GM19455 (cell line): Measurements from ENCODE around the gene OPCML.

Experiments
- ATAC-seq: cut with Tn5 transposase; IDR thresholded peaks from one replicate; pipeline ENCODE4 v1.9.1; 2021; ENCODE audit not compliant: unreplicated experiment

The OPCML gene

DNA sequence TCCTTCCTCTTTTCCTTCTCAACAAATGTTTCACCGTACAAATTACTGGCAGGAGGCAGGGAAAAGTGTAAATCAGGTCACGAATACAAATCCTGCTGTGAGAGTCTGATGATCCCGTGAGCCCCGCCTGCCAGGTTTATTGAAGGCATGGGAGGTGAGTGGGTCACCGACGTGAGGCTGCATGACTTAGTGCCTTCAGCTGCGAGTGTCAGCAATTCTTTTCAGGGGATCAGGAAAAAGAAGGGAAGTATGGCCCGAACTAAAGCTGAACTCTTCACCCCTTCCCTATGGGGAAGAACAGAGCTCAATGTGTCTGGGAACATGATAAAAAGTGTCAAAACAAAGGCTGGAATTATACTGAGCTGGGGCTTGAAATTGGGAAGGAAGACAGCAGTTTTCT lies 166.2 kb downstream of the OPCML start:
- ATAC-seq: no peak

DNA sequence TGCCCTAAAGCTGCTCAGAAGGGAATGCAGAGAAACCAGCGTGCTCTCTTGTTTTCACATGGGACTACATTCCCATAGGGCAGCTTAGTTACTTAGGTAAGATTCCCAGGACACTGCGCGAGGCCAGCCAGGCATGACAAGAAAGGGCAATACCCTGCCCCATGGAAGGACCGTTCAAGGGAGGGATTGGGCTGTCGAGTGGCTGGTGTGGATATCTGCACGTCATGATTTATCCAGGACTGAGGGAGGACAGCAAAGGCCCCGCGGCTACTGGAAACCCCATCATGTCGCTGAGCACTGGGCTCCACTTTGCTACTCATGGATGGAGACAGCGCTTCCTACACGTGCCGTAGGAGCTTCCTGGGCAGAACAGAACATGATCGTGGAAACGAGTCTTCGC lies 169.4 kb downstream of the OPCML start:
- no peak for ATAC-seq

DNA sequence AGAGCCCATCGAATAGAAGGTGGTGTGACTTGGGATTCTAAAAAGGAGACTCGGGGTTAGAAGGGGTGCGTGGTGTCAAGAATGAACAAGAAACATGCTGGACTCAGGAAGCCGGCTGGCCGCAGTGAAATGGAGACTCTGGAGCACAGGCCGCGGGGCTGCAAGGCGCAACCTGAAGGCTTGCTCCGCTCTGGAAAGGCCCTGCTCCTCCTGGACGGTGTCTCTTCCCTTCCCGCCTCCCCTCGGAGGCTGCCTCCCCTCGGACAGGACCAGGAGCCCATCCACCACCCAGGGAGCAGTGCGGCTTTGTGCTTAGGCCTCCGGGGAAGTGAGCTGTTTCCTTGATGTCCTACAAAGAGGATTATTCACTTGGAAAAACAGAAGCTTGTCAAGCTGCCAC lies 170.1 kb downstream of the OPCML start:
- no peak for ATAC-seq

DNA sequence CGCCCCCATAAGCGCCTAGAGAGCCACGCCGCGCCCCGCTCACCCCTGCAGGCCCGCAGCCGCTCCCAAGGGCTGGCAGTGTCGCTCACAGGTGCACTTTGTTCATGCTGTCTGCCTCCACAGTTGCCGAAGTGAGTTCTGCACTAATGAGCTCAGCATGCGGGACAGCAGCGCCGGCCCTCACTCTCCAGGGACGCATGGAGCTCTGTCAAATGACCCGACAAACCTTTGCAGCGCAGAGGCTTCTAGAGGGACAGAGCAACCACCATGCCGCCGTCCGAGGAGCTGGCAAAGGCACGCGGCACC lies 170.7 kb downstream of the OPCML start:
- no peak for ATAC-seq

DNA sequence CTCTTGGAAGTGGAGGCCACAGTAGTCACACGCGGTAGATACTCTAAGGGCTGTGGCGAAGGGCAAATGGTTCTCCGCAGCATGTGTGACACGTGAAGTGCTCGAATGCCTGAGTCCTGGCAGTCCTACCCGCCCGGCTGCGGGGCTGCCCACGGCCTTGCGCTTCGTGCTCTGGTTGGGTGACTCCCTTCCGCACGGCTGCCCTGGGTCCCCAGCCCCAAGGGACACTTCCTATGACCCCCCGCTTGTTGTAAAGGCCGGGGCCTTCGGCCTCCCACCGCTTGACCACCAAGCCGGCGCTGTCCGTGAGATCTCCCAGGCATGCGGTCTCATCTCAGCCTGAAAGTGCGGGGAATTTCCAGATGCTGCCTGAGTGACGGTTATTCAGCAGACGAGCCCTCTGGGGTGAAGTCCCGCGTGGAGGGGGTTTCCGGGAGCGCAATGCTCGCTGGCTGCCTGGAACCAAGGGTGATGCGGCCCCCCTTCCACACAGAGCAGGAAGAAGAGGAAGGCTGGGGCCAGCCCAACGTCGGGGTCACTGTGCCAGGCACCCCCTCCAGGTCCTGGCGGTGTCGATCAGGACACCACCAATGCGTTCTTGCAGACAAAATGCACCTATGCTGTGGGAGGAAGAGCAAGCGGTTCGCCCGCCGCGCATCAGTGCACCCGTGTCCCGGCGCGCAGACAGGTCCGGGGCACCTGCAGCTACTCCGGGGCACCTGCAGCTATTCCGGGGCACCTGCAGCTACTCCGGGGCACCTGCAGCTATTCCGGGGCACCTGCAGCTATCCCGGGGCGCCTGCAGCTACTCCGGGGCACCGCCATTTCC lies 171.2 kb downstream of the OPCML start:
- ATAC-seq: no peak

DNA sequence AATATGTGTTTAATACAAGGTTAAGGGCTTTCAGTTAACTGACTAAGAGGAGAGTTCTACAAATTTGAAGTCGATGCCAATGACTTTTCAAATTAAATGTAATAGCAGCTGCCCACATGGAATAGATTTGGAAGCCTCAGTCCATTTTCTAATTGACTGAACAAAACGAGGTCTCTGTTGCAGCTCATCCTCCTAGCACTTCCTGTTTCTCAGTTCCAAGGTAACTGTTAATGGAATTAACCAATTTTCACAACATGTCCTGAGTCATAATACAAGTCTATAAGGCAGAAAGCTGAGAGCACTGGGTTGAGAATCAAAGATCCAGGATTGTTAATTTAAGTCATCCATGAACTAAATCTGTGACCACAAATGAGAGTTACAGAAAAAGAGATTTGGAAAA lies 177.2 kb downstream of the OPCML start:
- no peak for ATAC-seq

DNA sequence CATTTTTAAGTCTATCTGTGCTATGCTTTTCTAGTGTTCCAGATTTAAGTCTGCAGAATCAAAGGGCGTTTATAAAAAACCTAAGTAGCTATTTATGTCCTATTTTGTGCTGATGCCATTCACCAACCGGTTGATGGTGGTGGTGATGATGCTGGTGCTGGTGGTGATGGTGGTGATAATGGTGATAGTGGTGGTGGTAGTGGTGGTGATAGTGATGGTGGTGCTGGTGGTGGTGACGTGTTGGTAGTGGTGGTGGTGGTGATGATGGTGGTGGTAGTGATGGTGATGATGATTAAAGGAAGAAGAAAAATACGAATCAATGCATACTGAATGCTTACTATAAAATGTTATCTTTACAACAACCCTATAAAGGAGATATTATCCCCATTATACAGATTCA lies 178.2 kb downstream of the OPCML start:
- no peak for ATAC-seq

DNA sequence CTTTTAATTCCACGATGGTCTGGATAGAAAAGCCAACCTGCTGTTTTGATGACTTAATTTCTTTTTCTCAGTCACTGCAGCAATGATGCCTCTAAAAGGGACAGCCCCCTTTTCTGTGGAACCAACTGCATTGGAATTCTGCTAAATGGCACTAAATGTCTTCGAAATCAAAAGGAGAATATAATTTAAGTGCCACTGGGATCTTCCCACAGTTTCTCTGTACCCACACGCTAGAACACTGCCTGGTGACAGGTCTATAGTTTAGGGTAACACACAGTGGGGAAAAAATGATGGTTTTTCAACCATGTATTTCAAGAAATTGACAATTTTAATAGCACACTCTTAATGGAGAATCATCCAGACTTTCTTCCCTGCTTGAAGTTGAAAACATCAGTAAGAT lies 182.3 kb downstream of the OPCML start:
- ATAC-seq: no peak

DNA sequence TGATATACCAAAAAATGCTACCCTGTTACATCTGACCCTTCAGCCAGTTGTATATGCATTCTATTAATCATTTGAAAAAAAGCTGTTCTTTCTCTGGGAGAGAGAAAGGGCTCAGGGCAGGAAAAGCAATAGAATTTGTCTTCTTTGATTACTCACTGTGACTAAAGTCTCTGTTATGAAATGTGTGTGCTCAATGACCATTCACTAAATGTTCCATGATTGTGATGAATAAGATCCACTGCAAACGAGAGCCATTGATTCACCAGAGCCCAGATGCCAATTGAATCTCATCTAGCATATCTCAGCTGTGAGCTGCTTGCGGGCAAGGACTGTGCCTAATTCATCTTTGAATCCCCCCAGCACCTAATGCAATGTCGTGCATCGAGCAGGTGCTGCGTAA lies 184.3 kb downstream of the OPCML start:
- no peak for ATAC-seq

DNA sequence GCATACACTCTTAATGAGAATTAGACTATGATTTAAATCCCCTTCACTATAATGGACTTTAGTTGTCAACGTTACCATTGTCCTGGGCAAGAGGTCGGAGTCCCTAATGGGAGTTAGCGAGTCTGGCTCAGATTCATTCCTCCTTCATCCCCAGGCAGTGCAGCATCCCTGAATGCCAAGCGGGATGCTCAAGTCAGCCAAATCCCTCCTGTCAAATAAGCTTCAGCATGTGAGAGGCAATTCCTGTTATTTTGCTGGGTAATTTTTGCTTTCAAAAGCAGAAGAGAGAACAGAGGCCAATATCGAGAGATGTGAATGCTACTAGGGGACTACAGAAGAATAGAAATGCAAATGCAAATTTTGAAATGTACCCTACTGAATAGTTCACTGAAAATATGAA lies 186.2 kb downstream of the OPCML start:
- no peak for ATAC-seq

DNA sequence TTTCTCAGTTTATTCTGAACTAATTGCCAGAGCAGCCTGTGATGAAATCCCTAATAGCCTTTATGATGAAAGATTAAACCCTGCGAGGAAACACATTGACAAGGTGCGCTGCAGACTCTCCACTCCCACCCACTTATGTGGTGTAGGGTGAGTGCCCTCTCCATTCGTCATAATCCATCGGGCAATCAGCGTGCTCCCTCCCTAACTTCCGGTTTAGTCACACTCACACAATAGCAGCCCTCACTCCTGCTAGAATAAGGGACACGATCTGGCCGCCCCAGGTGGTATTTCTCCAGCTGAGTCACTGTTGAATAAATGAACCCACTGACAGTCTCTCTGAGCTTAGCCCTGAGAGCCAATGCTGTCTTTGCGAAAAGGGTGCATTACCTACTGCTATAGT lies 188.3 kb downstream of the OPCML start:
- no peak for ATAC-seq

DNA sequence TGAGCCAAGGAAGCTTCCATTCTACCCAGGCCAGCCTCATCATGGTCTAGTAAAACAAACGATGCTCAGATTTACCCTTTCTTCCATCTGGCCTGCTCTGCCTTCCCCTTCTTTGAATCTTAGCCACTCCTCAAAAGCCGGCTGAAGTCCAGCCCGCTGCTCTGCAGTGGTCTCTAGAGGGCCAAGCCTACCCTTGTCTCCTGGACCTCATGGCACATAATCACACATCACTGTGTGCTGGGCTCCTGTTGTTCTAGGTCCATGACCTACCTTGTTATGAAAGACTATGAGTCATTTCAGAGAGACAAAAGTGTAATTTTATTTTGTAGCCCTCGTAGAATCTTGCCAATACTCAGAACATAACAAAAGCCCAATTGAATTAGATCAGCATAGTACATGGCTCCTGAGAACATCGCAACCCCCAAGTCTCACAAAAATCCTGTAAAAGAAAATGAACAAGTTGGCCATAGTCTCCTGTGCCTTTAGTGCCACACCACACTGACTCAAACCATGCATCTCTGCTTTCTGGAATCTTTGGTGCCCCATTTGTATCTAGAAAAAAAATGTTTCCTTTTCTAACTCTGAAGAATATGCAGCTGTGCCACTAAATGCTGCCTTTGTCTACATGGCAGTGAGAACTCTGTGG lies 192.7 kb downstream of the OPCML start:
- ATAC-seq: no peak

DNA sequence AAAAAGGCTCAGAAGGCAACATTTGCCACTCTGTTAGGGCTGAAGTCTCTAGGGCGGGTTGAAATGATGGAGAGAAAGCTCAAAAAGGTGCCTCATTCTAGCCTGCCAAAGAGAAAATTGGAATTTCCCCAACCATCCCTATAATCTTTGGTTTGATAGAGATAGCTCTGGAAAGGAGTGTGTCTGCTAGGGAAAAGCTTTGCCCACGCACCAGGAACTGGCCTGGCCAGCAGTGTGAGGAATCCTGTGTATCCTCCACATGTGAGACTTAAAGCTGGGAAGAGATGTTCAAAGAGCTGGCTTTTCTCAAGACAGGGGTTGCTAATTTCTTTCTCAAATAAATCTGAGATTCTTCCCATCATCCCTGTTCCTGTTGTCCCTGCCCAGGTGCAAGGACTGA lies 193.7 kb downstream of the OPCML start:
- no peak for ATAC-seq

DNA sequence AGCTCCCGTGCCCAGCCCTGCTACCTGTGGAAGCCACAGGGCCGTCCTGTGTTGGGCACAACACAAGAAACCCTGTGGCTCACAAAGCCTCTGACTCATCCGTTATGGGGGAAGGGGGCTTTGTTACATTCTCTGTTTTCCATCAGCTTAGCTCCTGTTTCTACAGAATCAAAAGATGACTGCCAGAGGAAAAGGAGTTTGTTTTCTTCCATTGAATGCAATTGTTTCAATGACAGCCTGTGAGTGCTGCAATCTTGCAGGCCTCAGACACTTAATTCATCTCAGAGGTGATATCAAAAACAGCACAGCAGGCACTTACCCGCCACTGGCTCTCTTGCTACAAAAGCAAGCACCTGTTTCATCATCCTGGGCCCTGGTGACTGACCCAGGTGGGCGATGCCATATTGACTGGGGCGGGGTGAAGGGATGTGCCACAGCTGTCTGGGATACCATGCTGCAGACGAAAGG lies 194.3 kb downstream of the OPCML start:
- no peak for ATAC-seq

DNA sequence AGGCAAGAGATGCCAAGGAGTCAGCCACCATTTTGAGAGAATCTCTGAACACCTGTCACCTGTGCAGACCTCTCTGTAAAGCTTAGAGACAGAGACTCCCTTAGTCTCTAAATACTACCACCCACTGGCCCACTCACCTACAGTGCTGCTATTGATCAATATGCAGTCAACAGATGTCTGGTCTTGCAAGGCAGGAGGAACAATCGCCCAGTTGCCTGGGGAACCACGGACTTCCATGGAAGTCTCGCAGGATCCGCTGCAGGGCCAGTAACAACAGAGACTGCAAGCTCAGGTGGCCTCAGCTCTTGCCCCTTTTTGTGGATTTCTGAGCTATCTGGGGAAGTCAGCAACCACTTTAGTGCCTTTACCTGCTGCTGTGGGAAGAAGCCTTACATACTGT lies 195.1 kb downstream of the OPCML start:
- no peak for ATAC-seq

DNA sequence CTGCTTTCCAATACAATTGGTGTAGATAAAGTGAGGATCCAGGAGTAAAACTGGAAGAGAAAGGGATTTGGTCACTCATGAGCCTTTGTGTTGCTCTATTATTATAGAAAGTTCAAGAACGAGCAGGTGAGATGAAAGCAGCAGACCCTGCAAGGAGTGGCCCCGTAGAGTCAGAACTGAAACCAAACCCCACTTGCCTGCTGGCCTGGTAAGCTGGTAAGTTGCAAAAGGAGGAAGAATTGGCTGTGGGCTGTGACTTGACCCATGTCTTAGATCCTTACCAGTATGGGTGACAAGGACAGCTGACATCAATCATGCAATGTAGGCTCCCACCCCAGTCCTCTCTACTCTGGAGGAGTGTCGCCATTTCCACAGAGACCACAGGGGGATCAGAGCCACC lies 201.3 kb downstream of the OPCML start:
- no peak for ATAC-seq

DNA sequence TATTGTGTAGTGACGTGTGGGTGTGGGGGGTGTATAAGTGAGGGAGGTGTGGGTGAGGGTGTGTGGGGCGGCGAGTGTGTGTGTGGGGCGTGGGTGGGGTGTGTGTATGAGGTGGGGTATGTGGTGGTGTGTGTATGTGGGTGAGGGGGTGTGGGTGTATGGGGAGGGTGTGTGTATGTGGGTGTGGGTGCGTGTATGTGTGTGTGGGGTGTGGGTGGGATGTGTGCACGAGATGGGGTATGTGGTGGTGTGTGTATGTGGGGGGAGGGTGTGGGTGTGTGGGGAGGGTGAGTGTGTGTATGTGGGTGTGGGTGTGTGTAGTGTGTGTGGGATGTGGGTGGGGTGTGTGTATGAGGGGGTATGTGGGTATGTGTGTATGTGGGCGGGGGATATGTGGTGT lies 205.5 kb downstream of the OPCML start:
- no peak for ATAC-seq

DNA sequence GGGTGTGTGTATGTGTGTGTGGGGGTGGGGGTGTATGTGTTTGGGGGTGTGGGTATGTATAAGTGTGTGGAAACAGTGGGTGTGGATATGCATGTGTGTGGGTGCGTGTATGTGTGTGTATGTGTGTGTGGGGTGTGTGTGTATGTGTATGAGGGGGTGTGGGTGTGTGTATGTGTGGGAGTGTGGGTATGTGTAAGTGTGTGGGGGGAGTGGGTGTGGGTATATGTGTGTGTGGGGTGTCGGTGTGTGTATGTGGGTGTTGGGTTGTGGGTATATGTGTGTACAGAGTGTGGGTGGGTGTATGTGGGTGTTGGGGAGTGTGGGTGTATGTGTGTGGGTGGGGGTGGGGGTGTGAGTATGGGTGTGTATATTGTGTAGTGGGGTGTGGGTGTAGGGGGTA lies 206.0 kb downstream of the OPCML start:
- ATAC-seq: no peak

DNA sequence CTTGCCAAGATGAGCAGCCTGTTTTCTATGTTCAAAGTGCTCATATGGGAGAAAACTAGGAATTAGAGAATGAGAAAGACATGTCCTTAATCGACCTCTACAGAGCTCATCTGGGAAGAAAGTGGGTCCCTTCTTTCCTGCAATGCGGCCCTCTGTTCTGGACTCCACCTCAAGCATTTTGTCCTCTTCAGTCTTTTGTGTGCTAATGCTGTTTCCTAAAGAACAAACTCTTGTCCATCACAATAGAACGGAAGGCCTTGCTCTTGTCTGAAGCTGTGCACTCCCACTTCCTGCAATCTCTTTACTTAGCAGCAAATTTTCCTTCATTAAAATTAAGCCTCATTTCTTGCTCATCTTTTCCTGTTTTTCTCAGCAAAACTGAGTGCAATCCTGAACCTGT lies 206.6 kb downstream of the OPCML start:
- ATAC-seq: no peak

DNA sequence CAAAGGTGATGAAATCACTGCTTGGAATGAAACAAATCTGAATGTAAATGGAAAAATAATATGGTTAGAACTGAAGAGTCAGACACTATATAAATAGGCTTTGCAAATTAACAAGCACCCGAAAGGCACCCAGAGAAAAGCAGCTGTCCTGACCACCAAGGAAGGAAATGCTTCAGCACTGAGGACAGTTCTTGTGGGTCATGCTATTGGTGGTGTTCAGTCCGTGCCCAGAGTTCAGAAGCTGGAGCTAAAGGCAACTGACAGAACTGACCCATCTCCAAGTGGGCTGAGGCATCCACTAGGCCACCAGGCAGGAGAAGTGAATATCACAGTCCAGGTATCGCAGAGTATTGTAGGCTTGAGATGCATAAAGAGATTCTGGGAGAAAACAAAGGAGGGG lies 208.9 kb downstream of the OPCML start:
- no peak for ATAC-seq

DNA sequence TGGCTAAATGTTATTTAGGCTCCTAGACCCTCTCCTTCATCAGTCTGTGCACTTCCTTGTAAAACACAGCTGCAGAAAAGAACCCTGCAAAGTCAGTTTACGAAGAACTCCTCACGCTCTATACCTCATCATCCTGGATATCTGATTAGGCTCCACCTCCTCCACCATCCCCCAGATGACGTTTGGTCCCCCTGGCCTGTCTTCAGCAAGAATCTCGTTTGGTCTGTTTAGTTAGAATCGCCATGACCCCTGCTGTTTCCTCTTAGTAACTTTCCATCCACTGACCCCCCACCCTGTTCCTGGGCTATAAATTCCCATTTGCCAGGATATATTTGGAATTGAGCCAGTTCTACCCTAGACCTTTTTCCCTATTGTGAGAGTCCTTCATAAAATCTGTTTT lies 214.1 kb downstream of the OPCML start:
- no peak for ATAC-seq

DNA sequence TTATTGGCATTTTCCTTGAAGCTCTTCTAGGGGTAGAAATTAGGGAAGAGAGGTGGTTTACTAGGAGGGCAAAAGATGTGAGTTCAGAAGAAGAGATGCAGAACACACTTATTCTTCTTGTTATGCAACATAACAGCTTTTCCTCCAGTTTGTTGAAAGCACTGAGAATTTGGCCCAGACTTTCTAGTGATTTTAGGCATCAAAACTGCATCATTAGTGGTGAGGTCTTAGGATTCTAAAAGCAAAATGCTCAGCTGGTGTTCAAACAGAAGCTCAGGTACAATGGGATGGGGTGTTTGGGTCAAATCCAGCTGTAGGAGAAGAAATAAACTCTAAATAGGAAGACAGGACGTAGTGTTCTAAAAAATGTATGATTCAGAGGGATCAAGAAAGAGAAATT lies 221.1 kb downstream of the OPCML start:
- ATAC-seq: no peak

DNA sequence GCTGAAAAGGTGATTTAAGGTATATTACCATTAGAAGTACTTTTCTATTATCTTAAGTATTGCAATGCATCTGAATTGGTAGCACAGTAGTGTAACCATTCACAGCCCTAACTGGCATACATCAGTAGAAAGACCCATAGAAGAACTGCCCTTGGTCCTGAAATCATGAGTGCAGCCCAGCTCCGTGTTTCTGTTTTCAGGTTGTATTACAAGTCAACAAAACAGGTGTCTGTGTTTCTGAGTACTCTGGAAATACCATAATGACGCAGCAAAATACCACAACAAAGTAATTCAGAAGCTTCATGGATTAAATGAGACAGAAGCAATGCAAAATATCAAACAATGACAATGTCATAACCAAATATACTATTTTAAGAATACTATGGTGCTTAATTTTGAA lies 226.3 kb downstream of the OPCML start:
- ATAC-seq: no peak
